Testis (tissue), 2 donors: ENCODE data around the gene REPIN1.

ENCODE experiments used
- CTCF ChIP-seq, 3 experiments: fragments of 450-650 bp in 2 of 3; fragments of 200-600 bp in 1 of 3; sonication (generic) in 1 of 3; IDR thresholded peaks; one replicate each; pipeline ENCODE4 v1.5.1; 2016 to 2019; ENCODE audit warnings: antibody characterized with exemption in 3 of 3, mild to moderate bottlenecking in 2 of 3, moderate library complexity in 1 of 3
- POLR2A ChIP-seq: fragments of 450-650 bp; IDR thresholded peaks from one replicate; pipeline ENCODE4 v1.6.1; 2017; ENCODE audit warnings: antibody characterized with exemption, mild to moderate bottlenecking, moderate library complexity

- TF ChIP-seq CTCF (IDR thresholded peaks at IDR 0.05) (no peak), POLR2A (no peak)
Observed at GRCh38 chr7:150377196-150377595, 8.6 kb downstream of the REPIN1 start.
